A549 (cell line): ENCODE measurements around the gene FLT3LG. TPM values are rescaled to one million over a fixed set of nuclear protein-coding genes. Genes with fewer than 3 reads are reported as not detected.

Source experiments
- ATAC-seq, 2 experiments: fragments of 200-7000 bp in 1 of 2; fragments of >200 bp in 1 of 2; cut with Nextera tagmentation in 1 of 2; cut with Tn5 transposase in 1 of 2; 3 replicates each; pipeline versions ENCODE4 v1.8.0 to v1.9.1; 2018 to 2020; ENCODE audit warnings: mild to moderate bottlenecking in 1 of 2, moderate library complexity in 1 of 2
- CTCF ChIA-PET: fragments of 300-600 bp; sonication (Branson Sonifier 250); formaldehyde crosslinking; extraction: SDS; loops from one replicate; lab custom pipeline; 2021; ENCODE audit warnings: antibody characterized with exemption, inconsistent platforms; lab: Yijun Ruan, JAX
- POLR2A ChIA-PET: fragments of 350-600 bp; formaldehyde crosslinking; extraction: SDS; loops from one replicate; lab custom pipeline; 2021; ENCODE audit warnings: antibody characterized with exemption, inconsistent platforms; lab: Yijun Ruan, JAX
- DNase-seq, 2 experiments: peaks; one replicate each; pipeline versions ENCODE4 v3.0.0 to v3.0.0-alpha.2; 2011 to 2016; ENCODE audit warnings: low read depth in 1 of 2, low spot score in 1 of 2
- FAIRE-seq: peaks from 2 replicates; lab custom pipeline; 2011; peaks lifted over from hg19 to GRCh38; lab: Jason Lieb, UNC
- H3K27ac ChIP-seq, 2 experiments: fragments of >200 bp; sonication (Bioruptor Twin); formaldehyde crosslinking; 3 replicates each; pipeline ENCODE4 v1.5.1; 2016 to 2017
- H3K4me1 ChIP-seq: fragments of >200 bp; sonication (Bioruptor Twin); formaldehyde crosslinking; 3 replicates; pipeline ENCODE4 v1.6.1; 2016
- H3K4me2 ChIP-seq: fragments of >200 bp; sonication (Bioruptor Twin); formaldehyde crosslinking; 3 replicates; pipeline ENCODE4 v1.6.1; 2016
- H3K4me3 ChIP-seq: fragments of >200 bp; sonication (Bioruptor Twin); formaldehyde crosslinking; 3 replicates; pipeline ENCODE4 v1.5.1; 2016
- H3K9me3 ChIP-seq: fragments of >200 bp; sonication (Bioruptor Twin); formaldehyde crosslinking; 3 replicates; pipeline ENCODE4 v1.6.1; 2016
- CHD2 ChIP-seq: fragments of 150-350 bp; IDR thresholded peaks from 2 replicates; pipeline ENCODE4 v1.6.1; 2014; ENCODE audit warnings: low read length; ENCODE audit not compliant: partially characterized antibody
- CHD4 ChIP-seq: fragments of 200-600 bp; sonication (generic); IDR thresholded peaks from 2 replicates; pipeline ENCODE4 v1.6.1; 2016; ENCODE audit warnings: antibody characterized with exemption, mild to moderate bottlenecking, borderline replicate concordance
- ESRRA ChIP-seq: fragments of 150-350 bp; IDR thresholded peaks from 2 replicates; pipeline ENCODE4 v1.6.1; 2014; ENCODE audit warnings: mild to moderate bottlenecking, low read length, borderline replicate concordance
- FOSB ChIP-seq: fragments of 250-450 bp; sonication (Bioruptor Pico); IDR thresholded peaks from 2 replicates; pipeline ENCODE4 v1.5.0; 2020; ENCODE audit warnings: mild to moderate bottlenecking, moderate library complexity
- FOSL2 ChIP-seq, 2 experiments: fragments of 450-650 bp in 1 of 2; fragments of >200 bp in 1 of 2; sonication (Bioruptor Twin) in 1 of 2; formaldehyde crosslinking; IDR thresholded peaks; 2 replicates each; pipeline versions ENCODE4 v1.5.0 to v1.6.1; 2016 to 2020; ENCODE audit warnings: mild to moderate bottlenecking in 1 of 2, moderate library complexity in 1 of 2
- HOXB13 ChIP-seq: fragments of 250-450 bp; sonication (Bioruptor Pico); IDR thresholded peaks from 2 replicates; pipeline ENCODE4 v1.5.0; 2020; ENCODE audit warnings: low read depth, mild to moderate bottlenecking, moderate library complexity
- RCOR1 ChIP-seq: fragments of 150-350 bp; IDR thresholded peaks from 2 replicates; pipeline ENCODE4 v1.6.1; 2014; ENCODE audit warnings: antibody characterized with exemption, low read length, low read depth
- SREBF2 ChIP-seq: fragments of 450-650 bp; IDR thresholded peaks from 2 replicates; pipeline ENCODE4 v1.6.1; 2014; ENCODE audit warnings: mild to moderate bottlenecking, moderate library complexity
- ZC3H11A ChIP-seq: fragments of 450-650 bp; IDR thresholded peaks from 2 replicates; pipeline ENCODE4 v1.6.1; 2014; ENCODE audit warnings: antibody characterized with exemption, mild to moderate bottlenecking
- ZFP36 ChIP-seq: fragments of 450-650 bp; IDR thresholded peaks from 2 replicates; pipeline ENCODE4 v1.6.1; 2014; ENCODE audit warnings: borderline replicate concordance; ENCODE audit not compliant: partially characterized antibody
- ZSCAN20 ChIP-seq: fragments of 250-450 bp; sonication (Bioruptor Pico); IDR thresholded peaks from 2 replicates; pipeline ENCODE4 v1.8.0; 2022; ENCODE audit warnings: mild to moderate bottlenecking, moderate library complexity
- WGBS: methylation state at CpG from one replicate; pipeline ENCODE4 v1.1.6; 2017; ENCODE audit errors: missing lambda C conversion rate; 5-methylcytosine and 5-hydroxymethylcytosine counted together
- polyA plus RNA-seq, 4 experiments: library from polyadenylated mRNA; depleted of rRNA in 3 of 4; stranded (reverse); fragments of >200 nt; fragmentation: RNase III in 1 of 4; extraction: RNeasy Plus Mini Kit Qiagen cat#74134 plus additional on column Dnase treatment in 1 of 4; gene quantifications; 2 replicates in 3 of 4; 3 replicates in 1 of 4; pipeline ENCODE4 v1.2.3, GENCODE V29; 2011 to 2017
- TF ChIP-seq, protein P1 (sequence below): IDR thresholded peaks from 2 replicates; pipeline ENCODE4 v1.6.1; 2012
- TF ChIP-seq, protein P2 (sequence below): fragments of >200 bp; sonication (Bioruptor Twin); formaldehyde crosslinking; IDR thresholded peaks from 2 replicates; pipeline ENCODE4 v1.6.1; 2016
- TF ChIP-seq, protein P3 (sequence below): fragments of 200-600 bp; sonication (generic); IDR thresholded peaks from 2 replicates; pipeline ENCODE4 v1.6.1; 2016; ENCODE audit warnings: antibody characterized with exemption, mild to moderate bottlenecking, moderate library complexity
- TF ChIP-seq, protein P4 (sequence below): fragments of 250-450 bp; sonication (Bioruptor Pico); IDR thresholded peaks from 2 replicates; pipeline ENCODE4 v1.5.0; 2020; ENCODE audit warnings: low read depth, mild to moderate bottlenecking, moderate library complexity

FLT3LG gene
- polyA plus RNA-seq, 2 of the 4 experiments (the other 2 are of a cell fraction) = 0.58 to 0.99 TPM

DNA sequence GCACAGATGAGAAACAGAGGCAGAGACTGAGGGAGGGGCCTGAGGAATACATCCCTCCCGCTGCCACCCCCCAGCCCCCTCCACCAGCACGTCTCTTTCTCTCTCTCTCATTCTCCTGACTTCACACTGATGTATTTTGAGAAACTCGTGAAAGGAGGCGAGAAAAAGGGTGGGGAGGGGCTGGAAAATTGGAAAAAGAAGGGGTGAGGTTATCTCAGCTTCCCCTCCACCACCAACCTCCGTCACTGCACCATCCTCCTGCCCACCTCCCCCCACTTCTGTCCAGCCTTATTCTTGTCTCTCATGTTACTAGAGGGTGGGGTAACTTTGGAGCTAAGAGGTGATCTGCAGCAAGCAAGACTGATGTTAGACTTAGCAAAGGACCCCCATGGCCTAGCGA, 34.2 kb upstream of the FLT3LG start:
- Histone ChIP-seq H3K9me3 (no peaks in the 10 kb centered on the region), H3K4me2 (no peak overlapping the region), H3K27ac (no peak overlapping the region), H3K4me1 (peaks cover 19% of the 10 kb centered on the region), H3K4me3 (no peak overlapping the region)
- TF ChIP-seq CHD2 (no peak), ZSCAN20 (CRISPR knock-in tag) (no peak)
- DNase-seq (no peak), ATAC-seq (no peak), FAIRE-seq (no peak)
- 22% methylated on average over 6 of the region's 6 CpGs for WGBS
- ChIA-PET CTCF (interaction anchor here (0.7 to 19.0 kb wide), 8 partner anchors 12 to 248 kb away, joined by 3 to 244 read pairs (median 4); partner anchors contain the start of genes GFY and KASH5), POLR2A (no interaction called here)

DNA sequence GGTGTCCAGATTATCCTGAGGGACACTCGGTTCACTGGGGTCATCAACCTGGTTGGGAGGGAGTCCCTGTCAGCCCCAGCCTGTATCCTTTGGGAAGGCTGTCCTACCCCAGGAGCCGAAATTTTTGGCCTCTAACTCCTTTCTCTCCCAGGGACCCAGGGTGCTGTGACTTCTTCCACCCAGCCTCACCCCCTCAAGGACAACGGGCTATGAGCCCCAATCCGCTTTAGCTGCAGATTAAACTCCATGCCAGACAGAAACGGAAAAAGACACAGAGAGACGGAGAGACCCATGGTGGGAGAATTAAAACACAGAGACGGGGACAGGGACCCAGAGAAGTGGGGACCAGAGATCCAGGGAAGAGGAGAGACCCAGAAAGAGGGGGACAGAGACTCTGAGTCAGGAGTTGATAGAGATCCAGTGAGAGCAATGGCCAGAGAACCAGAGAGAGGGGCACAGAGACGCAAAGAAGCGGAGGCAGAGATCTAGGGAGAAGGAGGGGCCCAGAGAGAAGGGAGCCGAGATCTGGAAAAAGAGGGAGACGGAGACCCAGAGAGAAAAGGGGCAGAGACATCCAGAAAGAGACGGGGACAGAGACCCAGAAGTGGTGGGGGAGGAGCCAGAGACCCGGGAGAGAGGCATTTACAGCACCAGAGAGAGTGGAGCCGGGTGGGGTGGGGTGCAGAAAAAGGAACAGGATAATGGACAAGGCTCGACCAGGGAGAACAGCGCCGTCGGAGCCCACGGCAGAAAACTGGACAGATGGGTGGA, 33.4 kb upstream of the FLT3LG start:
- 31% methylated on average over 19 of the region's 19 CpGs for WGBS
- POLR2A ChIA-PET = interaction anchor here (0.8 kb wide), 1 partner anchor 13 kb away, joined by 3 read pairs; the partner anchor contains the start of gene ALDH16A1

DNA sequence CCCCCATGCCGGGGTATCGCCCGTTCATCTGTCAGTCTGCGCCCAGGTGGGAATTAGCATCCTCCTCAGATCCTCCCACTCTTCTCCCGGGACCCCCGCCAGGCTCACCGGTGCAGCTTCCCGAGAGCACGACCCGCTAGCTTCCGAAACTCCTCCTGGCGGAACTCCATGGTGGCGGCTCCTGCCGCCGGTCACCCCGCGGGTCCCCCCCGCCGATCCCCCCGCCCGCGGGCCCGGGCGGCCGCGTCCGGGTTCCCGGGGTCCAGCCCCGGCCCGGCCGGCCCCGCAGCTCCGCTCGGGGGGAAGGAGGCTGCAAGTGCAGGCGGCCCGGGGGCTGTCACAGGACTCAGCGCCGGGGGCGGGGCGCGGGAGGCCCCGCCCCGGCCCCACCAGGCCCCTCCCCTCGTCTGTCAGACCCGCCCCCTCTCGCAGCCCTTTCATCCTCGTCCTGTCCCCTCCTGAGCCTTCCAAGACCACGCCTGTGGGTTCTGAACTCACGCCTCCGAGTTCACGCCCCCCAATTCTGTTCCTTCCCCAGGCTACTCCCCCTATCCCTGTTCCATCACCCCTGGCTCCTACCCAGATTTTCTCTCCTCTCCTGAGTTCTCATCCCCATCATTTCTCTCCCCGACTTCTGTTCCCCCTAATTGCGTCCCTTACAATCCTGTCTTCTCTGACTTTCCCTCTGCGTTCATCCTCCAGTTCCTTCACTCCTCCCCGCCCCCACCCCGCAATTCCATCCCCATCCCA, 32.6 kb upstream of the FLT3LG start, which contains the start of gene SLC17A7:
Gene SLC17A7, minus strand, starts transcription at position 318 of the 750 bp plus-strand sequence. Its CDS starts 148 bp downstream, at position 170.
- H3K4me2 ChIP-seq = peak within 1 kb of the TSS; percentile 99
- TF ChIP-seq SREBF2 (no peak), RCOR1 (no peak)
- TF ChIP-seq, protein P1, sequence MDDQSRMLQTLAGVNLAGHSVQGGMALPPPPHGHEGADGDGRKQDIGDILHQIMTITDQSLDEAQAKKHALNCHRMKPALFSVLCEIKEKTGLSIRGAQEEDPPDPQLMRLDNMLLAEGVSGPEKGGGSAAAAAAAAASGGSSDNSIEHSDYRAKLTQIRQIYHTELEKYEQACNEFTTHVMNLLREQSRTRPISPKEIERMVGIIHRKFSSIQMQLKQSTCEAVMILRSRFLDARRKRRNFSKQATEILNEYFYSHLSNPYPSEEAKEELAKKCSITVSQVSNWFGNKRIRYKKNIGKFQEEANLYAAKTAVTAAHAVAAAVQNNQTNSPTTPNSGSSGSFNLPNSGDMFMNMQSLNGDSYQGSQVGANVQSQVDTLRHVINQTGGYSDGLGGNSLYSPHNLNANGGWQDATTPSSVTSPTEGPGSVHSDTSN = no peak
- FAIRE-seq (no peak), ATAC-seq (peak; percentile 6 to 15; a peak in 5 of 6 replicates), DNase-seq (peak; percentile 70 to 91)
- H3K4me1 ChIP-seq = peaks cover 19% of the 10 kb centered on the region
- no peaks in the 10 kb centered on the region for H3K9me3 ChIP-seq
- POLR2A ChIA-PET = interaction anchor here (0.6 to 0.8 kb wide), 2 partner anchors 10 to 12 kb away, joined by 3 read pairs; partner anchors contain the start of genes ALDH16A1 and PIH1D1
- CTCF ChIA-PET = interaction anchor here (1.2 to 19.0 kb wide), 10 partner anchors 10 to 129 kb away, joined by 3 to 244 read pairs (median 9); partner anchors contain the start of genes DKKL1, GFY and KASH5
- peak within 1 kb of the TSS; percentile 85 to 89 for H3K27ac ChIP-seq
- H3K4me3 ChIP-seq = peak within 1 kb of the TSS; percentile 79
- 11% methylated on average over 22 of the region's 56 CpGs for WGBS

More for the DNA sequence above, 33.4 kb upstream of the FLT3LG start:
- Histone ChIP-seq H3K27ac (peak overlapping the region in 1 of 2 experiments; percentile 57; a peak in 3 of 6 replicates), H3K4me2 (peak overlapping the region; percentile 99), H3K4me3 (peak overlapping the region; percentile 79), H3K4me1 (peaks cover 19% of the 10 kb centered on the region), H3K9me3 (no peaks in the 10 kb centered on the region)
- ATAC-seq (no peak), FAIRE-seq (no peak), DNase-seq (no peak)
- CTCF ChIA-PET = interaction anchor here (0.7 to 19.0 kb wide), 10 partner anchors 13 to 249 kb away, joined by 3 to 244 read pairs (median 4); partner anchors contain the start of genes DKKL1, GFY and KASH5
- TF ChIP-seq CHD4 (no peak), ZFP36 (peak; percentile 7)
- TF ChIP-seq, protein P2, sequence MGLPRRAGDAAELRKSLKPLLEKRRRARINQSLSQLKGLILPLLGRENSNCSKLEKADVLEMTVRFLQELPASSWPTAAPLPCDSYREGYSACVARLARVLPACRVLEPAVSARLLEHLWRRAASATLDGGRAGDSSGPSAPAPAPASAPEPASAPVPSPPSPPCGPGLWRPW = no peak

DNA sequence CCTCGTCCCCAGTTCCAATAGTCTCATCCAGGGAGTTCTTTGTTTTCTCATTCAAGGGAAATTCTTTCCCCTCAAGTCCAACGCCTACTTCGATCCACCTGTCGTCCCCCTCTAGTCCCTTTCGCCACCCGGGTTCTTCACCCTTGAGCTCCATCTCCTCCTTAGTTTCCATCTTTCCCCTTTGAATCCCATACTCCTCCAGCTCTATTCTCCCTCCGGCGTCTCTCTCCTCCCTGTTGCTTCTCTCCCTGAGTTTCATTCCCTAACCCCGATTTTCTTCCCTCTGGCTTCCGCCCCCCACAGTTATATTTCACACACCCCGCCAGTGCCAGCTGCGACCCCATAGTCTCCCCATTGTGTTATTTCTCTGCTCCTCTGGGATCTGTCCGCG, 32.1 kb upstream of the FLT3LG start:
- no peaks in the 10 kb centered on the region for H3K9me3 ChIP-seq
- TF ChIP-seq ZC3H11A = no peak
- no peak for TF ChIP-seq FOSB (CRISPR knock-in tag)
- TF ChIP-seq, protein P3, sequence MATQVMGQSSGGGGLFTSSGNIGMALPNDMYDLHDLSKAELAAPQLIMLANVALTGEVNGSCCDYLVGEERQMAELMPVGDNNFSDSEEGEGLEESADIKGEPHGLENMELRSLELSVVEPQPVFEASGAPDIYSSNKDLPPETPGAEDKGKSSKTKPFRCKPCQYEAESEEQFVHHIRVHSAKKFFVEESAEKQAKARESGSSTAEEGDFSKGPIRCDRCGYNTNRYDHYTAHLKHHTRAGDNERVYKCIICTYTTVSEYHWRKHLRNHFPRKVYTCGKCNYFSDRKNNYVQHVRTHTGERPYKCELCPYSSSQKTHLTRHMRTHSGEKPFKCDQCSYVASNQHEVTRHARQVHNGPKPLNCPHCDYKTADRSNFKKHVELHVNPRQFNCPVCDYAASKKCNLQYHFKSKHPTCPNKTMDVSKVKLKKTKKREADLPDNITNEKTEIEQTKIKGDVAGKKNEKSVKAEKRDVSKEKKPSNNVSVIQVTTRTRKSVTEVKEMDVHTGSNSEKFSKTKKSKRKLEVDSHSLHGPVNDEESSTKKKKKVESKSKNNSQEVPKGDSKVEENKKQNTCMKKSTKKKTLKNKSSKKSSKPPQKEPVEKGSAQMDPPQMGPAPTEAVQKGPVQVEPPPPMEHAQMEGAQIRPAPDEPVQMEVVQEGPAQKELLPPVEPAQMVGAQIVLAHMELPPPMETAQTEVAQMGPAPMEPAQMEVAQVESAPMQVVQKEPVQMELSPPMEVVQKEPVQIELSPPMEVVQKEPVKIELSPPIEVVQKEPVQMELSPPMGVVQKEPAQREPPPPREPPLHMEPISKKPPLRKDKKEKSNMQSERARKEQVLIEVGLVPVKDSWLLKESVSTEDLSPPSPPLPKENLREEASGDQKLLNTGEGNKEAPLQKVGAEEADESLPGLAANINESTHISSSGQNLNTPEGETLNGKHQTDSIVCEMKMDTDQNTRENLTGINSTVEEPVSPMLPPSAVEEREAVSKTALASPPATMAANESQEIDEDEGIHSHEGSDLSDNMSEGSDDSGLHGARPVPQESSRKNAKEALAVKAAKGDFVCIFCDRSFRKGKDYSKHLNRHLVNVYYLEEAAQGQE = no peak
- no peak for TF ChIP-seq HOXB13 (CRISPR knock-in tag)
- TF ChIP-seq, protein P4, sequence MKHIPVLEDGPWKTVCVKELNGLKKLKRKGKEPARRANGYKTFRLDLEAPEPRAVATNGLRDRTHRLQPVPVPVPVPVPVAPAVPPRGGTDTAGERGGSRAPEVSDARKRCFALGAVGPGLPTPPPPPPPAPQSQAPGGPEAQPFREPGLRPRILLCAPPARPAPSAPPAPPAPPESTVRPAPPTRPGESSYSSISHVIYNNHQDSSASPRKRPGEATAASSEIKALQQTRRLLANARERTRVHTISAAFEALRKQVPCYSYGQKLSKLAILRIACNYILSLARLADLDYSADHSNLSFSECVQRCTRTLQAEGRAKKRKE (CRISPR knock-in tag) = no peak
- no peak for TF ChIP-seq ESRRA
- TF ChIP-seq SREBF2 = no peak
- no peak for TF ChIP-seq FOSL2 (IDR thresholded peaks at IDR 0.05)
- no peak for TF ChIP-seq FOSL2 (CRISPR knock-in tag; IDR thresholded peaks at IDR 0.05)
- WGBS = 36% methylated on average over 14 of the region's 14 CpGs
- FAIRE-seq = no peak
- no peak for ATAC-seq
- H3K4me2 ChIP-seq = peak overlapping the region; percentile 99
- H3K4me3 ChIP-seq = peak overlapping the region; percentile 79
- H3K27ac ChIP-seq = peak overlapping the region in 1 of 2 experiments; percentile 89; a peak in 3 of 6 replicates
- no peak for DNase-seq
- ChIA-PET POLR2A (interaction anchor here (0.6 to 1.3 kb wide), 2 partner anchors 10 kb away, joined by 3 to 7 read pairs; partner anchors contain the start of gene PIH1D1), CTCF (interaction anchor here (1.2 to 19.0 kb wide), 13 partner anchors 10 to 128 kb away, joined by 3 to 244 read pairs (median 8); partner anchors contain the start of genes DKKL1, GFY and KASH5)
- H3K4me1 ChIP-seq = peaks cover 19% of the 10 kb centered on the region
